T-helper 2 cell treated with Interferon-gamma antibody and Interleukin-4, amounts not matched to agents 5 μg/mL and 100 μg/mL, for 36 hours (primary cell): Measurements from ENCODE around the gene PPP1CA.

ENCODE experiments used
- DNase-seq: peaks from one replicate; pipeline ENCODE4 v3.0.0; 2021; ENCODE audit warnings: low spot score
- H3K27ac Mint-ChIP-seq: one replicate; pipeline ENCODE4 v1.8.0; 2021; ENCODE audit warnings: mild to moderate bottlenecking, mixed read lengths
- H3K27me3 Mint-ChIP-seq: one replicate; pipeline ENCODE4 v1.8.0; 2021; ENCODE audit warnings: low read depth, mixed read lengths
- H3K36me3 Mint-ChIP-seq: one replicate; pipeline ENCODE4 v1.8.0; 2021; ENCODE audit warnings: low read depth, mixed read lengths
- H3K4me1 Mint-ChIP-seq: one replicate; pipeline ENCODE4 v1.8.0; 2021; ENCODE audit warnings: low read depth, mixed read lengths
- H3K4me3 Mint-ChIP-seq: one replicate; pipeline ENCODE4 v1.8.0; 2022; ENCODE audit warnings: mild to moderate bottlenecking, moderate library complexity, mixed read lengths
- H3K9me3 Mint-ChIP-seq: one replicate; pipeline ENCODE4 v1.8.0; 2021; ENCODE audit warnings: mixed read lengths

Gene PPP1CA

GRCh38 chr11:67372321-67372992, 29.2 kb downstream of the PPP1CA start:
- no peak for DNase-seq
- H3K9me3 Mint-ChIP-seq = no peaks in the 10 kb centered on the region
- peaks cover 69% of the 10 kb centered on the region for H3K27me3 Mint-ChIP-seq
- H3K4me1 Mint-ChIP-seq = peaks cover 38% of the 10 kb centered on the region
- H3K4me3 Mint-ChIP-seq = no peak overlapping the region
- no peak overlapping the region for H3K27ac Mint-ChIP-seq
- H3K36me3 Mint-ChIP-seq = no peaks in the 10 kb centered on the region

GRCh38 chr11:67371911-67372320, 29.7 kb downstream of the PPP1CA start:
- H3K9me3 Mint-ChIP-seq = no peaks in the 10 kb centered on the region
- no peaks in the 10 kb centered on the region for H3K36me3 Mint-ChIP-seq
- H3K27ac Mint-ChIP-seq = peak overlapping the region; percentile 41
- peaks cover 38% of the 10 kb centered on the region for H3K4me1 Mint-ChIP-seq
- DNase-seq = no peak
- H3K4me3 Mint-ChIP-seq = peak overlapping the region; percentile 74
- H3K27me3 Mint-ChIP-seq = peaks cover 67% of the 10 kb centered on the region

GRCh38 chr11:67371189-67371910, 30.3 kb downstream of the PPP1CA start:
- Mint-ChIP-seq H3K9me3 (no peaks in the 10 kb centered on the region), H3K27me3 (peaks cover 63% of the 10 kb centered on the region), H3K4me1 (peaks cover 38% of the 10 kb centered on the region), H3K36me3 (no peaks in the 10 kb centered on the region), H3K27ac (peak overlapping the region; percentile 41), H3K4me3 (peak overlapping the region; percentile 74)
- no peak for DNase-seq

GRCh38 chr11:67370351-67371076, 31.1 kb downstream of the PPP1CA start:
- no peak for DNase-seq
- Mint-ChIP-seq H3K9me3 (no peaks in the 10 kb centered on the region), H3K36me3 (no peaks in the 10 kb centered on the region), H3K4me3 (no peak overlapping the region), H3K27ac (peak overlapping the region; percentile 7), H3K4me1 (peaks cover 38% of the 10 kb centered on the region), H3K27me3 (peaks cover 63% of the 10 kb centered on the region)

GRCh38 chr11:67369801-67370284, 31.8 kb downstream of the PPP1CA start:
- no peak for DNase-seq
- Mint-ChIP-seq H3K27ac (no peak overlapping the region), H3K9me3 (no peaks in the 10 kb centered on the region), H3K4me3 (no peak overlapping the region), H3K27me3 (peaks cover 62% of the 10 kb centered on the region), H3K4me1 (peaks cover 39% of the 10 kb centered on the region), H3K36me3 (no peaks in the 10 kb centered on the region)

- peaks cover 37% of the 10 kb centered on the region for H3K4me1 Mint-ChIP-seq
- no peaks in the 10 kb centered on the region for H3K9me3 Mint-ChIP-seq
- DNase-seq = no peak
- H3K36me3 Mint-ChIP-seq = no peaks in the 10 kb centered on the region
- H3K4me3 Mint-ChIP-seq = no peak overlapping the region
- peaks cover 60% of the 10 kb centered on the region for H3K27me3 Mint-ChIP-seq
- no peak overlapping the region for H3K27ac Mint-ChIP-seq
Measured at GRCh38 chr11:67369275-67369674, 32.4 kb downstream of the PPP1CA start.

- peak; percentile 31 for DNase-seq
- H3K36me3 Mint-ChIP-seq = no peaks in the 10 kb centered on the region
- no peaks in the 10 kb centered on the region for H3K9me3 Mint-ChIP-seq
- peaks cover 55% of the 10 kb centered on the region for H3K27me3 Mint-ChIP-seq
- H3K4me3 Mint-ChIP-seq = no peak overlapping the region
- H3K4me1 Mint-ChIP-seq = peaks cover 38% of the 10 kb centered on the region
- H3K27ac Mint-ChIP-seq = no peak overlapping the region
Measured at GRCh38 chr11:67368621-67369020, 33.0 kb downstream of the PPP1CA start.

GRCh38 chr11:67367761-67368227, 33.9 kb downstream of the PPP1CA start:
- Mint-ChIP-seq H3K4me3 (no peak overlapping the region), H3K9me3 (no peaks in the 10 kb centered on the region), H3K27me3 (peaks cover 58% of the 10 kb centered on the region), H3K27ac (no peak overlapping the region), H3K36me3 (no peaks in the 10 kb centered on the region), H3K4me1 (peaks cover 38% of the 10 kb centered on the region)
- DNase-seq = no peak

- peaks cover 38% of the 10 kb centered on the region for H3K4me1 Mint-ChIP-seq
- no peak overlapping the region for H3K4me3 Mint-ChIP-seq
- H3K36me3 Mint-ChIP-seq = no peaks in the 10 kb centered on the region
- peaks cover 64% of the 10 kb centered on the region for H3K27me3 Mint-ChIP-seq
- no peak for DNase-seq
- no peaks in the 10 kb centered on the region for H3K9me3 Mint-ChIP-seq
- no peak overlapping the region for H3K27ac Mint-ChIP-seq
Measured at GRCh38 chr11:67366961-67367760, 34.5 kb downstream of the PPP1CA start.

GRCh38 chr11:67366546-67366945, 35.1 kb downstream of the PPP1CA start:
- Mint-ChIP-seq H3K27ac (no peak overlapping the region), H3K4me1 (peaks cover 35% of the 10 kb centered on the region)

GRCh38 chr11:67365736-67366444, 35.8 kb downstream of the PPP1CA start:
- H3K27me3 Mint-ChIP-seq = peaks cover 64% of the 10 kb centered on the region
- no peak for DNase-seq
- H3K4me3 Mint-ChIP-seq = no peak overlapping the region
- H3K27ac Mint-ChIP-seq = no peak overlapping the region
- H3K4me1 Mint-ChIP-seq = peaks cover 30% of the 10 kb centered on the region
- H3K36me3 Mint-ChIP-seq = no peaks in the 10 kb centered on the region
- H3K9me3 Mint-ChIP-seq = no peaks in the 10 kb centered on the region

More at GRCh38 chr11:67366546-67366945, 35.1 kb downstream of the PPP1CA start:
- DNase-seq = no peak
- Mint-ChIP-seq H3K27me3 (peaks cover 64% of the 10 kb centered on the region), H3K9me3 (no peaks in the 10 kb centered on the region), H3K36me3 (no peaks in the 10 kb centered on the region), H3K4me3 (no peak overlapping the region)

- no peak overlapping the region for H3K27ac Mint-ChIP-seq
- DNase-seq = no peak
- H3K27me3 Mint-ChIP-seq = peaks cover 59% of the 10 kb centered on the region
- no peaks in the 10 kb centered on the region for H3K9me3 Mint-ChIP-seq
- peaks cover 25% of the 10 kb centered on the region for H3K4me1 Mint-ChIP-seq
- H3K4me3 Mint-ChIP-seq = no peak overlapping the region
- H3K36me3 Mint-ChIP-seq = no peaks in the 10 kb centered on the region
Measured at GRCh38 chr11:67364783-67365722, 36.6 kb downstream of the PPP1CA start.
